DMS79 treated with DMSO at 0.1 percent for 48 hours (cell line): ENCODE results near the gene COMT.
"Not testable (repeated sequence)": the region's sequence is repeated elsewhere in the genome, so short reads cannot be mapped to it uniquely, and the experiment has no call there.

Experiments used
- DNase-seq: peaks from one replicate; lab custom pipeline; 2025; lab: John Stamatoyannopoulos, UW

COMT gene

DNA sequence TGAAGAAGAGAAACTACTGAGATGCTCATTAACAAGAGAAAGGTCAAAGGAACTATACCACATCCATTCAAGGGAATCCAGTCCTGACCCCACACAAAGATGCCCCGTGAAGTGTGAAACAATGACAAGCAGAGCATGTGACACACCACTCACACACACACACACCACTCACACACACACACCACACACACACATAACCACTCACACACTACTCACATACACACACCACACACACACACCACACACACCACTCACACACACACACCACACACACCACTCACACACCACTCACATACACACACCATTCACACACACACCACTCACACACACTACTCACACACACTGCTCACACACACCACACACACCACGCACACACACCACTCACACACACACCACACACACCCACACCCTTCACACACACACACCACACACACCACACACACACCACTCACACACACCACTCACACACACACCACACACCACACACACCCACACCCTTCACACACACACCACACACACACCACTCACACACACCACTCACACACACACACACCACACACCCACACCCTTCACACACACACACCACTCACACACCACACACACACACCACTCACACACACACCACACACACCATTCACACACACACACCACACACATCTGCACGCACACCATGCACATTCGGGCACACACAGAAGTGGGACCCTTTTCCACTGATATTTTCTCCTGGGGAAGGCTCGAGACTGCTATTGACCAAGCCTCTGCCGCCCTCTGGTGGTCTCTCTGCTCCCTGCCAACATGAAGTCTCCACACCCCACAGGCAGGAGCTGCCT lies 32.0 kb upstream of the COMT start:
- DNase-seq, result peak; percentile 29

DNA sequence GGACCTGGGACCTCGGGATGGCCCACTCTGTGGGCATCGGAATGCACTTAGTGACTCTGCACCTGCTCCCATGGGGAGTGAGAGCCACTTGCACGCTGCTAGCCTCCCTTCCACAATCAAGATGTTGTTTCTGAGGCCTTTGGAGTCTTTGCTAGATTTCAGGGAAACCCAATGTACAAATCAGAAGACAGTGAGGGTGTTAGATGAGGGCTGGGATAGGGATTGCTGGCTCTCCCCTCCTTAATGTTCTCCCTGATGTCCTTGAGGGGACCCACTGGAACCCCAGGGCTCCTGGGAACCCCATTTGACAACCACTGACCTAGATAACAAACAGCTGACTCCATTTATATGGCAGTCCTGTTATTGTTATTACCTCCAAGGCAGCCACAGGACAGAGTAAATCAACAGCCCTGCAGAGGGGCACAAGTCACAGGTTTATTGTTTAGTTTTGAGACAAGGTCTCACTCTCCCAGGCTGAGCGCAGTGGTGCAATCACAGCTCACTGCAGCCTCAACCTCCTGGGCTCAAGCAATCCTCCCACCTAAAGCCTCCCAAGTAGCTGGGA lies 31.3 kb upstream of the COMT start:
- DNase-seq, result no peak

DNA sequence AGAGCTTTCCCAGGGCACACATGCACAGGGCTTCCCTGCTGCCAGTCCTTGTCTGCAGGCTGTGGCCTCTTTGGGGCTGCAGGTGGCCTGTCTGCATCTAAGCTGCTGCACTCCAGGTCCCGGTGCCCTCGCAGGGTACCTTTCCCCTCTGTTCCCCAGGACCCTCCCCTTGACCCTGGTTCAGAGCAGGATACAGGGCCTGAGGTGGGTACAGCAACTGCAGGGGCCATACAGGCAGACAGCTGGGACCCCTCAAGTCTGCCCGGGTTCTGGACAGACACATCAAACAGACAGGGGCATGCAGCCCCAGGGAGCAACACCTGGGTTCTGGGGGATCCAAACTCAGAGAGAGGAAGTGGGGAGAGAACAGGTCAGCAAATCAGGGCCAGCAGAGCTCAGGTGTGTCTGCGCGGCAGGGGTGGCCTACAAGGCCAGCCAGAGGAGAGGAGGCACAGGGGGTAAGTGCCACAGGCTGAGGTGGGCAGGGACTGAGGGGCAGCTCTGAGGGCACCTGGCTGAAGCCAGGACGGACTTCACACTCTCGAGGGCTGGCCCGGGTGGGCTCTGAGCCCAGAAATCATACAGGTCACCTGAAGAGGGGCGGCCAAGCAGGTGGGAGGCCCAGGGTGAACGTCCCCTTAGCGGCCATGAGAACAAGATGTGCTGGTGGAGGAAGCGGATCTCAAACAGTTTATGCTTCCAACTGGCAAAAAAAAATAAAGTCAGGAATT lies 29.9 kb upstream of the COMT start:
- no peak for DNase-seq

DNA sequence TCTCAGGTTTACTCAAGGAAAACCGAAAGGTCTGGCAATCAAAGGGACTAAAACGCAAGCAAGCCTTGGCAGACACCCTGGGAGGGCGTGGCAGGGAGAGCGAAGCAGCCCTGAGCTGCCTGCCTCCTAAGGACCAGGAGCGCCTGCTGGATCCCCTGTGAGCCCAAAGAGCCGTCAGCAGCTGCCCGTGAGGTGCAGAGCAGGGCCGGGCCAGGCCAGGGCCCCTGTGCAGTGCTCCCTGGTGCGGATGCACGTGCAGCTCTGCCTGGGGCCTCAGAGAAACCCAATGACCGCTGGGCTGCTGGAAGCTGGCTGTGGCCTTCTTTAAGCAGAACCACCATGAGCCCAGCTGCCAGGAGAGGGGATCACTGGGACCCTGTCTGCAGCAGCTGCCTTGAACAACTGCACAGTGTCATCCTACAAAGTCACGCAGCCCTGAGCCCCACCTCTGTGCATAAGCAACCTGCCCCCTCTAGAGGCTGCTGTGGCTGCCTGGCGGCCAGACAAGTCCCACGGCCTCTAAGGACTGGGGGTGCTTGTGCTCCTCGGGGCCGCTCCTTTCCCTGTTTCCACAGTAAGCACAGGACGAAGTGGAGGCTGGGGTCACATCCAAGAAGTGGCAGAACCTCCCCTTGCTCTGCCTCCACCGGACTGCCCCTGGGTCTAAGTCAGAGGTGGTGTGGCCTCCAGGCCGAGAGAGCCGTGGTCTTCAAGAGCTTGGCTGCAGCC lies 29.1 kb upstream of the COMT start:
- no peak for DNase-seq

DNA sequence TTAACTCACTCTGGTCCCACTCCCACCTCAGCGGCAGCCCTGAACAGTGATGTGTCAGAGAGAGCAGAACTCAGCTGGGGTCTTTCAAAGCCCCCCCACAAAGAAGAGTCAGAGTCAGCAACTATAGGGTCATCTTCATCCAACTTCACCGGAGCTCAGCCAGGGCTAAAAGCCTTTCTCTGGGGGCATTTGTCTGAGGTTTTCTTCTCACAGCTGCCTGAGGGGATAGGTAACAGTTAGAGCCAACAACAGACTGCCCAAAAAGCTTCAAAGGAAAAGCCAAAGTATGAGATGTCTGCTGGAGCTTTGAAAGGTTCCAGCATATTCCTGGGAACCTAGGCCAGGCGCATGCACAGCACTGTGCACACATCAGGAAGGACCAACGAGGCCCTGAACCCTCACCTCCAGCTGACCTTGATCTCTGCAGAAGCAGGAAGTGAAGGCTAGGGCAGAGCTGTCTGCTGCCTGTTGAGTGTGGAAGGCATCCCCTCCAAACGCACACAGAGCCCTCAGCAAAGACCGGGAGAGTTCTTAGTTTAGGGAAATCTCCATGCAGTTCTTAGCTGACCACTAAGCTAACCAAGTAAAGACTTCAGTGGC lies 28.1 kb upstream of the COMT start:
- DNase-seq, result no peak

GRCh38 chr22:19914201-19914943 lies 27.2 kb upstream of the COMT start:
- DNase-seq, result no peak

- no peak for DNase-seq
Measured at GRCh38 chr22:19915287-19915954, 26.2 kb upstream of the COMT start.

GRCh38 chr22:19916006-19916405 lies 25.6 kb upstream of the COMT start:
- no peak for DNase-seq

GRCh38 chr22:19916941-19917340 lies 24.6 kb upstream of the COMT start:
- DNase-seq, result no peak

- DNase-seq, result no peak
Measured at GRCh38 chr22:19917389-19918138, 24.0 kb upstream of the COMT start.

DNA sequence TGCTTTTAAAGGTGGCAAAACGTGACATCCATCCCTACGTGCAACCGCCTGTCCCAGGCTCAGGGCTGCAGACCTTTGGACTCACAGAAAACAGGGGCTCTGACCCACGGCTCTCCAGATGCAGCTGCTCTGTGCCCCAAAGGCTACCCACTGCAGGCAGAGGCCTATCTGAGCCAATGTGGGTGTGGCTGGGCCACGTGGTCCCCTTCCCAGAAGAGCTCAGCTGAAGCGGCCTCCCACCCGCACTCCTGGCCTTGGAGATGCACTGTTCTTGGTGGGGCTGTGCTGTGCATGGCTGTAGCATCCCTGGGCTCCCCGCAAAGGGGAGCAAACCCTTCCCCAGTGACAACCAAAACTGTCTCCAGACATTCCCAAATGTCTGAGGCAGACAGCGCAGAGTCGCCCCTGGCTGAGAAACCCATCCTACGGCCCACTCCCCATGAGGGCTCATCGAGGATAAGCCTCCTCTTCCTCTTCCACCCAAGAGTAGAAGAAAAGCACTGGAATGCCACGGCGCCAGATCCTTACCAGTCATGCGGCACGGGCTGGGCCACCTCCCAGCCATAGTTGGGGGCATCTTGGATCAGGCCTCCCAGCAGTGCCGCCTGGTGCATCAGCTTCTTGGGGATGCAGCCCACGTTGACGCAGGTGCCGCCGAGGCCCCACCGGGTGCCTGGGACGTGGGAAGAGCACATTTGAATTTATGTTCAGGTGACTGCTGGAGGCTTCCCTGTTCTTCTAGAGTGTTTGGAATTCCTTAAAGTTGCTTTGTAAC lies 23.1 kb upstream of the COMT start:
- DNase-seq, result no peak

DNA sequence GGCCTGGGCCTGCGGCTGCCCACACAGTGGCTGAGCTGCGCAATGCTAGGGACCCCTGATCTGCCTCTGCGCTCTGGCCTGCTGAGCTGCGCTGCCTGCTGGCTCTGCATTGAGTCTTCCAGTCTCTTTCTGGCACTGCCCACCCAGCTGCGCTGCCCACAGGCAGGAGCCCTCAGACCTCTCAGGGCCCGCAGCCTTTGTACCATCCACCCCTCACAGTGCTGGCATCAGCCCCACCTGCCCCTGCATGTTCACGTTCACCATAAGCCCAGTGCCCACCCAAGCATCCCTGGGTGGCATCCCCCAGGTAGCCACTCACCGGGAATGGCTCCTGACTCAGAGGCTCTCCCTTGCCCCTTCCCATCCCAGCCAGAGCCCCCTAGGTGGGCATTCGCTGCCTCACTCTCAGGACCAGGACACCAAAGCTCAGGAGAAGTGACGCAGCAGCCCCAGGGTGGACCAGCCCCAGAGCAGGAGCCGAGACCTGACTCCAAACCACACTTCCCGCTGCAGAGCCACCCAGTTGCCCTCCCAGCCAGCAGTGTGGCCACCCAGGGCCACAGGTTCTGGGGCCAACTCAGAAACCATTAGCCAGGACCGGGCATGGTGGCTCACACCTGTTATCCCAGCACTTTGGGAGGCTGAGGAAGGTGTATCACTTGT lies 21.7 kb upstream of the COMT start:
- DNase-seq, result no peak

DNA sequence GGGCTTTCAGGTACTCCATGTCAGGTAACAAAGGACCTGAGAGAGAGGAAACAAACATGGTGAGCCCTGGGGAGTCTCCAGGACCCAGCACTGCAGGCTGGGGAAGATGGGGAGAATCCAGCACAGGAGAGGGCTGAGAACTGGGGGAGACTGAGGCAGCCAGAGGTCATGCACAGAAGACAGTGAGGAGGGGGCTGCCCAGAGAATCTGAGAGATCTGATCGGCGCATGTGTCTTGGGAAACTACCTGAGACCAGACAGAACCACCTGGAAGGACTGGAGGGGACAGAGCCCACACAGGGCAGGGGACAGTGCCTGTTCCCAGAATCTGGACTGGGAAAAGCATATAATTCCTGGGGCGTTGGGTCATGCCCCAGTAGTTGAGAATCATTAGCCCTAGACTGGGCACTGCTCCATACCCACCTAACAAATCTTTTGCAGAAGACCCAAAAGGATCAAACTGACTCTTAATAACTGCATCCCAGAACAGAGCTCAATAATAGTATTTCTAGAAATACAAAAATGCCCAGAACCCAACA lies 20.0 kb upstream of the COMT start:
- DNase-seq, result no peak

DNA sequence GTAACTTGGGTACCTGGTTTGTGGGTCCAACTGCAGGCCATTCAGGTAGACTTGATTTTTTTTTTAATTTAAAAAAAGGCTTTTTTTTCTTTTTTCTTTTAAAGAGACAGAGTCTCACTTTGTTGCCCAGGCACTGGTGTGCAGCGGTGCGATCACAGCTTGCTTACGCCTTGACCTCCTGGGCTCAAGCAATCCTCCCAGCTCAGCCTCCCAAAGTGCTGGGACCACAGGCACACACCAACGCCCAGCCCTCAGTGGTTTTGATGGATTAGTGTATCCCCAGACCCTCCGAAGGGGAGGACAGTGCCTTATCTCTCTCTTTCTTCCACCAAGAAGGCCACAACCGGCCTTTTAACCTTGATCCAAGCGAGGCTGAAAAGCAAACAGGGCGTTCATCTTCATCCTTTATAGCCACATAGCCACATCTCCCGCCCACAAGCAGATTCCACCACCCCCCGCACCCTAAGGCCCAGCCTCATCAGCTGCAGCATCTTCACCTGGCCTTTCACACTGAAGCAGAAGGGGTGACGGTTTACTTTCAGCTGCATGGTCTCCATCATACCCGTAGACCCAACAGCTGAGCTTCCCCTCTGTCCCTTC lies 17.6 kb upstream of the COMT start:
- no peak for DNase-seq

DNA sequence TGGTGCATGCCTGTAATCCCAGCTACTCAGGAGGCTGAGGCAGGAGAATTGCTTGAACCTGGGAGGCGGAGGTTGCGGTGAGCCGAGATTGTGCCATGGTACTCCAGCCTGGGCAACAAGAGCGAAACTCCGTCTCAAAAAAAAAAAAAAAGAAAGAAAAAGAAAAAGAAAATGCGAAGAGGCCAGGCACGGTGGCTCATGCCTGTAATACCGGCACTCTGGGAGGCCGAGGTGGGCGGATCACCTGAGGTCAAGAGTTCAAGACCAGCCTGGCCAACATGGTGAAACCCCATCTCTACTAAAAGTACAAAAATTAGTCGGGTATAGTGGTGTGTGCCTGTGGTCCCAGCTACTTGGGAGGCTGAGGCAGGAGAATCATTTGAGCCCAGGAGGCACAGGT lies 15.5 kb upstream of the COMT start:
- not testable (repeated sequence) for DNase-seq

- no peak for DNase-seq
Measured at GRCh38 chr22:19927696-19928095, 13.9 kb upstream of the COMT start.

GRCh38 chr22:19928207-19928606 lies 13.4 kb upstream of the COMT start:
- no peak for DNase-seq
